ENCODE results near the gene ACAA1. TPM values are rescaled to one million over a fixed set of nuclear protein-coding genes. Genes with fewer than 3 reads are reported as not detected.

ACAA1 gene
- total and polyA plus RNA-seq, 4 donors, result 39.3 to 69.2 (median 56.6) TPM

Other genes with a start within 250 kb of the ACAA1 start
- 10 to 100 TPM in 1 of 2 donors, 1 to 10 TPM in 1; 3.9 to 10.9 TPM for gene VILL, start 146.3 kb downstream of the ACAA1 start, total RNA-seq
- 10 to 100 TPM; 15.4 to 37.1 TPM for gene VILL, start 146.3 kb downstream of the ACAA1 start, polyA plus RNA-seq
- 10 to 100 TPM; 37.1 to 53.8 TPM for gene PLCD1, start 107.5 kb downstream of the ACAA1 start, total RNA-seq
- gene PLCD1, start 107.5 kb downstream of the ACAA1 start, polyA plus RNA-seq, result 10 to 100 TPM; 30.8 to 59.7 TPM
- gene DLEC1, start 97.9 kb downstream of the ACAA1 start, total RNA-seq, result under 1 TPM; 0.26 to 0.69 TPM
- gene DLEC1, start 97.9 kb downstream of the ACAA1 start, polyA plus RNA-seq, result under 1 TPM; 0.25 to 0.59 TPM
- 10 to 100 TPM; 23.4 to 33.6 TPM for gene MYD88, start 1.5 kb upstream of the ACAA1 start, total RNA-seq
- 10 to 100 TPM; 17.7 to 19.3 TPM for gene MYD88, start 1.5 kb upstream of the ACAA1 start, polyA plus RNA-seq
- 10 to 100 TPM; 38.9 to 42.0 TPM for gene OXSR1, start 28.4 kb upstream of the ACAA1 start, total RNA-seq
- 10 to 100 TPM in 1 of 2 donors, 1 to 10 TPM in 1; 7.9 to 13.9 TPM for gene OXSR1, start 28.4 kb upstream of the ACAA1 start, polyA plus RNA-seq
- gene SLC22A13, start 128.7 kb upstream of the ACAA1 start, total RNA-seq, result 1 to 10 TPM; 1.1 to 1.3 TPM
- not detected for gene SLC22A13, start 128.7 kb upstream of the ACAA1 start, polyA plus RNA-seq
- under 1 TPM; 0.42 to 0.49 TPM for gene SLC22A14, start 145.2 kb upstream of the ACAA1 start, total RNA-seq
- gene SLC22A14, start 145.2 kb upstream of the ACAA1 start, polyA plus RNA-seq, result under 1 TPM in 1 of 2 donors, not detected in 1; 0.18 TPM
- gene XYLB, start 209.7 kb upstream of the ACAA1 start, total RNA-seq, result 1 to 10 TPM; 2.2 to 6.2 TPM
- gene XYLB, start 209.7 kb upstream of the ACAA1 start, polyA plus RNA-seq, result 1 to 10 TPM in 1 of 2 donors, under 1 TPM in 1; 0.15 to 1.0 TPM